Stimulated activated CD4-positive, alpha-beta T cell treated with anti-CD3 and anti-CD28 coated beads, TNF-alpha, amount 100 ng/mL, for 4 hours (primary cell): ENCODE results near the gene DCANP1.

Experiments
- DNase-seq, 3 experiments: peaks; one replicate each; pipeline ENCODE4 v3.0.0-alpha.2; 2020; ENCODE audit warnings: low read depth in 3 of 3

DCANP1 gene

GRCh38 chr5:135442431-135443160 lies 4.6 kb downstream of the DCANP1 start:
- no peak for DNase-seq

GRCh38 chr5:135441919-135442318 lies 5.2 kb downstream of the DCANP1 start:
- DNase-seq, result no peak

GRCh38 chr5:135441350-135441831 lies 5.8 kb downstream of the DCANP1 start:
- no peak for DNase-seq

GRCh38 chr5:135440916-135441315 lies 6.2 kb downstream of the DCANP1 start:
- DNase-seq, result no peak

- no peak for DNase-seq
Observed at GRCh38 chr5:135439231-135440205, 7.6 kb downstream of the DCANP1 start.

GRCh38 chr5:135438636-135439221 lies 8.4 kb downstream of the DCANP1 start:
- DNase-seq, result no peak

- DNase-seq, result no peak
Observed at GRCh38 chr5:135437796-135438560, 9.2 kb downstream of the DCANP1 start.

GRCh38 chr5:135437422-135437795 lies 9.7 kb downstream of the DCANP1 start:
- no peak for DNase-seq

- DNase-seq, result no peak
Observed at GRCh38 chr5:135436951-135437418, 10.2 kb downstream of the DCANP1 start.

GRCh38 chr5:135435467-135436330 lies 11.4 kb downstream of the DCANP1 start:
- DNase-seq, result no peak

GRCh38 chr5:135434591-135435466 lies 12.3 kb downstream of the DCANP1 start:
- DNase-seq, result no peak

- DNase-seq, result no peak
Observed at GRCh38 chr5:135433681-135434426, 13.3 kb downstream of the DCANP1 start.

- DNase-seq, result no peak
Observed at GRCh38 chr5:135432113-135432512, 15.0 kb downstream of the DCANP1 start.

GRCh38 chr5:135430135-135430437 lies 17.1 kb downstream of the DCANP1 start:
- DNase-seq, result no peak

GRCh38 chr5:135429301-135430134 lies 17.6 kb downstream of the DCANP1 start:
- no peak for DNase-seq

GRCh38 chr5:135428586-135428985 lies 18.6 kb downstream of the DCANP1 start:
- no peak for DNase-seq

- no peak for DNase-seq
Observed at GRCh38 chr5:135426102-135427082, 20.8 kb downstream of the DCANP1 start.
